H1 (cell line): Measurements from ENCODE around the gene PTPRD. TPM values are rescaled to one million over a fixed set of nuclear protein-coding genes. Genes with fewer than 3 reads are reported as not detected.

Experiments
- SUZ12 ChIP-seq: fragments of 200-600 bp; sonication (generic); IDR thresholded peaks from 2 replicates; pipeline ENCODE4 v1.6.1; 2012; ENCODE audit warnings: mild to moderate bottlenecking, inconsistent platforms, low read length, moderate library complexity, mixed read lengths
- polyA plus RNA-seq, 7 experiments: library from polyadenylated mRNA; depleted of rRNA in 3 of 7; stranded (reverse) in 5 of 7; unstranded in 2 of 7; fragments of >200 nt in 5 of 7; fragments of 200-250 nt in 2 of 7; gene quantifications; 1 replicate in 5 of 7; 2 replicates in 1 of 7; 4 replicates in 1 of 7; pipeline versions ENCODE4 v1.2.1 to v1.2.3, GENCODE V29; 2011 to 2013; ENCODE audit warnings: missing spikeins in 2 of 7, mixed read lengths in 2 of 7
- total RNA-seq: library from RNA; stranded (reverse); fragmentation: NEBNext Ultra II Directional; extraction: Animal tissue kit (Norgen Biotek cat#: 25700); gene quantifications from 2 replicates; pipeline ENCODE4 v1.2.1, GENCODE V29; 2021

The PTPRD gene
- total and polyA plus RNA-seq, 2 of the 8 experiments (the other 6 are each of a cell fraction or from before 2014, with no cell fraction given), result 17.2 to 77.0 TPM

GRCh38 chr9:8382777-8383527 lies 2229.8 kb downstream of the PTPRD start (continued):
- no peak for TF ChIP-seq SUZ12
